ENCODE results near the gene NOS1AP. TPM values are rescaled to one million over a fixed set of nuclear protein-coding genes. Genes with fewer than 3 reads are reported as not detected.

Gene NOS1AP
- total RNA-seq, result 2.5 and 2.9 TPM in 2 replicates

DNA sequence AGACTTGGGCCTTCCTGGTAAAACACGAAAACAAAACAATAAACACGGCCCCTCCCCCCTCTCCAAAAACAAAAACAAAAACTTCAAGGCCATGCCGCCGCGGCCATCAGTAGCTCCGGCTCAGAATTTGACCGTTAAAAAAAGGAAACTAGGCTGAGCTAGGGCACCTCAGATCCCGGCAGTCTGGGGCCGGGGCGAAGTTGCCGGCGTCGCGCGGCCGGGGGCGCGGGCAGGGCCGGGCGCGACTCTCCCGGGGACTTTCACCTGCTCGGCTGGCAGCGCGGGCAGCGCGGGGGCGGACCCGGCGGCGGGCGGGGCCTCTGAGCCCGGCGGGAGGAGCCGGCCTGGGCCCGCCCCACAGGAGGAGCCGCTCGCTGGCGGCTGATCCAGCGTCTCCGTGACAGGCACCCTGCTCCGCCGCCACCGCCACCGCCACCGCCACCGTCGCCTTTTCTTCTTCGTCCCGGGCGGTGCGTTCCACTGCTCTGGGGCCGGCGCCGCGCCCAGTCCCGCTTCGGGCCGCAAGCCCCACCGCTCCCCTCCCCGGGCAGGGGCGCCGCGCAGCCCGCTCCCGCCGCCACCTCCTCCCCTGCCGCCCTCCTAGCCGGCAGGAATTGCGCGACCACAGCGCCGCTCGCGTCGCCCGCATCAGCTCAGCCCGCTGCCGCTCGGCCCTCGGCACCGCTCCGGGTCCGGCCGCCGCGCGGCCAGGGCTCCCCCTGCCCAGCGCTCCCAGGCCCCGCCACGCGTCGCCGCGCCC lies at the start of gene NOS1AP:
NOS1AP (plus strand) TSS at position 358 of the 760 bp plus-strand sequence. CDS start 487 bp downstream, outside the sequence.

DNA sequence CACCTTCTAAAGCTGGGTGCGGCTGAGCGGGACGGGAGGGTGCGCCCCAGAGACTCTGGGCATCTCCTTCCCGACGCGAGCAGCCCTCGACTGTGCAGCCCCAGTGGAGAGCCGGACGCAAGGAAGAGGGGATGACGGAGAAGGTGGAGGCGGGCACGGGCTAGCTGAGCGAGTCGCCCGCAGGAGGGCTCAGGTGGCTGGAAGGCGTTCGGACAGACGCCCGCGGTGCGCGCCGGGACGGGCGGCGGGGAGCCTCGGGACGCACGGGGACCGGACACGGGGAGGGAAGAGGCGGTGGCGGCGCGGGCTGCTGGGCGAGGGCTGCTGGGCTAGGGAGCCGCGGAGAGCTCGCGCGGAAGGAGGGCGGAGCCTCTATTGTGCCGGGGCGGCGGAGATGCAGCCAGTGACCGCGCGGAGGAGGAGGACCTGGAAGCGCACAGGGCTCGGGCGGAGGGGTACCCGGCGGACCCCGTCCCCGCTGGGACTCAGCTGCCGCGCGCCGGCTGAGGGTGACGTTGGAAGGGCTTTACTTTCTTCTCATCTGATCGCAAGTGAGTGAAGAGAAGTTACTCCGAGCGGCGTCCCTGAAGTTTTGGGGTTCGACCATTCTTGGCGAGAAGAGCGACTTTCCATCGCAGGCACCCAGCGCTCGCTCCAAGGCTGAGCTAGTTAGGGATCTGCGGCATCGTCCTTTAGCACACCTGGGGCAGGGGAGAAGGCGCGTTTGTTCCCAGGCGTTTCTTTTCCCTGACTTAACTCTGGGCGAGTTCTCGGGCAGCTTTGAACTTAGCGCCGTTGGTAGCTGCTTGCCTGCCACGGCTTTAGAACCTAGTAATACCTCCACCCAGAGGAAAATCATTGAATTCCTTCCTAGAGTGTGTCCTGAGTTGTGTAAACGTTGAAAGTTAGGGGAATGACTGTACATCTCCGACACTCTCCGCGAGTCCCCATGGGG lies 45.7 kb upstream of the NOS1AP start, which contains the start of gene OLFML2B:
OLFML2B (minus strand) TSS at position 323 of the 955 bp plus-strand sequence. CDS start 439 bp downstream, outside the sequence.

DNA sequence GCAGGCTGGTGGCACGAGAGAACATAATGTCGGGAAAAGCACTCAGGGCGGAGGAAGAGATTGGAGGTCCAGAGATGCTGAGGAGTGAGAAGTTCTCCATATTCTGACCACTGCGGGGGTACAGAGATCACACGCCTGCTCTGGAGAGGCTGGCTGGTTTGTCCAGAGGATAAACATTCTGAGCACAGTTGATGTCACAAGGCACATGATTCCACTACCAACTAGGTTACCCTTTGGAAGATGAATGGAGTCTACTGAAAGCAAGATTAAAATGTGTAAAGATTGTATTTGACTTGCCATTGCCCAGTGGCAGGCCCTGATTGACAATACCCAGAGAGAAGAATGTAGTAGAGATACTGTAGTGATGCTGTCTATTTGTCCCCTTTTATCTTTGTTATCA lies 307.2 kb downstream of the NOS1AP start, which contains the start of gene SPATA46:
SPATA46 (minus strand) TSS at position 164 of the 400 bp plus-strand sequence; CDS start at position 100, 64 bp downstream.

GRCh38 chr1:162381383-162381782 lies 311.9 kb downstream of the NOS1AP start, which contains the start of gene C1orf226:
TSS of gene C1orf226 (plus strand) at chr1:162381728. CDS start at chr1:162381902, 174 bp downstream.

GRCh38 chr1:162412002-162412401 lies 342.5 kb downstream of the NOS1AP start, which contains the start of gene SH2D1B:
TSS of gene SH2D1B (minus strand) at chr1:162412136. CDS start at chr1:162412016, 120 bp downstream.

Small RNAs within 50 kb of the gene (small RNA-seq; reads per million reads assigned to genes)
- gene MIR4654 (not detected), gene MIR556 (0.42 reads per million), gene RNA5SP61 (not detected)

Other genes starting within 250 kb of the NOS1AP start
- 0.29 and 0.40 TPM in 2 replicates for gene OLFML2B, start 45.8 kb upstream of the NOS1AP start, total RNA-seq